GM12801 (cell line): ENCODE data around the gene IFITM2.

Source experiments
- TF ChIP-seq, protein P1 (sequence below): IDR thresholded peaks from one replicate; pipeline ENCODE4 v1.5.1; 2011; ENCODE audit warnings: control low read depth; ENCODE audit not compliant: insufficient read length; ENCODE audit errors: extremely low read depth

Gene IFITM2

GRCh38 chr11:298406-299065, 9.1 kb upstream of the IFITM2 start:
- TF ChIP-seq, protein P1, sequence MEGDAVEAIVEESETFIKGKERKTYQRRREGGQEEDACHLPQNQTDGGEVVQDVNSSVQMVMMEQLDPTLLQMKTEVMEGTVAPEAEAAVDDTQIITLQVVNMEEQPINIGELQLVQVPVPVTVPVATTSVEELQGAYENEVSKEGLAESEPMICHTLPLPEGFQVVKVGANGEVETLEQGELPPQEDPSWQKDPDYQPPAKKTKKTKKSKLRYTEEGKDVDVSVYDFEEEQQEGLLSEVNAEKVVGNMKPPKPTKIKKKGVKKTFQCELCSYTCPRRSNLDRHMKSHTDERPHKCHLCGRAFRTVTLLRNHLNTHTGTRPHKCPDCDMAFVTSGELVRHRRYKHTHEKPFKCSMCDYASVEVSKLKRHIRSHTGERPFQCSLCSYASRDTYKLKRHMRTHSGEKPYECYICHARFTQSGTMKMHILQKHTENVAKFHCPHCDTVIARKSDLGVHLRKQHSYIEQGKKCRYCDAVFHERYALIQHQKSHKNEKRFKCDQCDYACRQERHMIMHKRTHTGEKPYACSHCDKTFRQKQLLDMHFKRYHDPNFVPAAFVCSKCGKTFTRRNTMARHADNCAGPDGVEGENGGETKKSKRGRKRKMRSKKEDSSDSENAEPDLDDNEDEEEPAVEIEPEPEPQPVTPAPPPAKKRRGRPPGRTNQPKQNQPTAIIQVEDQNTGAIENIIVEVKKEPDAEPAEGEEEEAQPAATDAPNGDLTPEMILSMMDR, result no peak

DNA sequence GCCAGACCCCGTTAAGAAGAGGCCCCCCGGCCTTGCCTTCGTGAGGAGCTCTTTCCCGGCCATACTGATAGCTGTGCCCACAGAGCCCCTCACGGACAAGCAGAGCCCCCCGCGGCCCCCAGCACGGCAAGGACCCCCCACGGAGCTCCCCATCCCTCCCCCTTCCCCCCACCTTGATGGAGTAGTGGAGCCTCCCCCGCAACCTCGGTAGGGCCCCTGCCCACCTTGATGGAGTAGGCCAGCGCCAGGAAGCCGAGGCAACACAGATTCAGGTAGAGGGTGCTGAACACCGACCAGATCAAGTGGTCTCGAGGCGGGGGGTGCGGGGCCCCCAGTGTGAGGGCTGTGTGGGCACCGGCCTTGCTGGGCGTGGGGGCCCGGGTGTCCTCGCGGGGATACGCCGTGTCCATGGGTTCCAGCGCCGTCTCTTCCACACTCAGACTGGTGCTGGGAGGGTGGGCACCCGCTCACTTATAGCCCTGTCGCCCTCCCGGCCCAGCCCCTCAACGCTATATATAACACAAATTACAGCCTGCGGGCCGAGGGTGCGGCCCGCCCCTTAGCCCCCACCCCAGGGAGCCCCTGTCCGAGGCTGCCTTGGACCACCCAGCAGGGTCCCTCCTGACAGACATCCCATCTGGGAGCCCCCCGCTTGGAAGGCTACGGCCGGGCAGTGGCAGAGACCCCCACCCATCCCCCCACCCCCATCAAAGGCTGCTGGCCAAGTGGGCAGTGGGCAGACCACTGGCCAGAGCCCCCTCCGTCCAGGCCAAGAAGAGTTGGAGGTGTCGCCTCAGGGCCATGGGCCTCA, 8.3 kb upstream of the IFITM2 start, which contains the start of gene IFITM5:
TSS of gene IFITM5 (minus strand) at position 446 of the 811 bp plus-strand sequence. CDS start at position 410, 36 bp downstream.
- TF ChIP-seq, protein P1, result no peak

DNA sequence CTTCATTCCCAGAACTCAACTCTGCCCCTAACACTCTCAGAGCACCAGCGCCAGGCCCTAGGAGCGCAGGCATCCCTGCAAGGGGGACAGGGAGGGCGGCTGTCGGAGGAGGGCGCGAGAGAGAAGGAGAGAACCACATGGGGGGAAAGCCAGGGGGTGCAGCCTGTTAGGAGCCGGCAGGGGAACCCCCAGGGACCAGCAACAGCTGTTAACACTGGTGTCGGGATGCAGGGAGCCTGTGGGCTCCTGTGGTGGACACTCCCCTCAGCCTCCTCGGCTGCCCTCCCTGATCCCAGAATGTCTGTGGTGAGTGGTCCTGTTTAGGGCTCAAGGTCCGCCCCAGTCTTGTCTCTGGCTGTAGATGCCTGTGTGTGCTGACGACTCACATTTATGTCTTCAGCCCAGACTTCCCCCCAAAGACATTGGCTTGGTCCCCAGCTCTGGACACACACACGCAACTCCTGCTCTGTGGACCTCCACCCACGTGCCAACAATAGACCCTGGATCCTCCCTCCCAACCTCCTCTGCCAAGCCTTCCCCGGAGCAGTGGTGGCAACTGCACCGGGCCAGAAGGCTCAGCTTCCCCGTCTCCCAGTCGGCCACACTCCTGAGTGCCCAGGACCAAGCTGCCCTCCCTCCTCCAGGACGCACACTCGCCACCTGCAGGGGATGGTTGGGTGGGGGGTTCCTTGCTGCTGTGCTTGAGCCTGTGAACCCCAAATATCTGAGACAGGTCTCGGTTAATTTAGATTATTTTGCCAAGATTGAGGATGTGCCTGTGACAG, 7.5 kb upstream of the IFITM2 start:
- TF ChIP-seq, protein P1, result no peak

DNA sequence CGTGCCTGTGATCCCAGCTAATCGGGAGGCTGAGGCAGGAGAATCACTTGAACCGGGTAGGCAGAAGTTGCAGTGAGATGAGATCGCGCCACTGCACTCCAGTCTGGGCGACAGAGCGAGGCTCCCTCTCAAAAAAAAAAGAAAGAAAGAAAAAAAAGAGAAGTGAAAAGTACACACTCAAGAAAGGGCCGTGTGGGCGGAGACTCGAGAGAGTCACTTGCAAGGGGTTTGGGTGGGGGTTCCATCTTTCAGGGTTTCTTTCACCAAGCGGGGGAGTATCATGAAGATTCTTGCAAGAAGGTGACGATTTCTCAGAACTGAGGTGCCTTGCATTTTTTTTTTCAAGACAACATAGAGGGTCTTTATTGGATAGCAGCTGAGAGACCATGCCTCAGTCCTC, 4.3 kb upstream of the IFITM2 start:
- TF ChIP-seq, protein P1, result no peak

- TF ChIP-seq, protein P1, result no peak
Measured at GRCh38 chr11:304061-304506, 3.5 kb upstream of the IFITM2 start.

DNA sequence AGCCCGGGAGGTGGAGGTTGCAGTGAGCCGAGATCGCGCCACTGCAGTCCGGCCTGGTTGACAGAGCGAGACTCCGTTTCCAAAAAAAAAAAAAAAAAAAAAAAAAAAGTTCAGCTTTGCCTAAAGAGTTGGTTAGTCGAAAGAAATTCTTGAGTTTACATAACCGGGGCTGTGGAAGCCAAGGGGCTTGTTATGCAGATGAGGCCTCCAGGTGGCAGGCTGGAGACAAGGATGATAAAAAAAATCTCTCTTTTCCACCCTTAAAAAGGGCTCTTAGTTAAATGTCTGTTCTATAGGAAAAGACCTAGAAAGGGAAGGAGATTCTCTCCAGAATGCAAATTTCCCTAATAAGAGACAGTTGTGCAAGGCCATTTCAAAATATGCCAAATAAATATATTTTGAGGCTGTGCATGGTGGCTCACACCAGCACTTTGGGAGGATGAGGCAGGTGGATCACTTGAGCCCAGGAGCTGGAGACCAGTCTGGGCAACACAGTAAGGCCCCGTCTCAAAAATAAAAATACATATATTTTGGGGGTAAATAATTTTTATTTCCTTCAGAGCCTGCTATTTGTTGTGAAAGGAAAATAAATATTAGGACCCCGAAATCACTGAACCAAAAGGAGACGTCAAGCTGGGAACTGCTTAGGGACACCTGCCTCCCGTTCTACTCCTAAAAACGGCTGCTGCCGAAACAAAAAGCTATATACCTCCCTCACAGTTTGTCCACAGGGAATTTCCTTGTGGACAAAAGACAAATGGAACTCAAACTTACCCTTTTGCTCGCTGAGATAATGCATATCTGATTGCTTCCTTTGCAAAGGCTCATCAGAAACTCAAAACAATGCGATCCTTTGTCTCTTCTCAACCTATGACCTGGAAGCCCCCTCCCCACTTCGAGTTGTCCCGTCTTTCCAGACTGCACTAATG, 2.4 kb upstream of the IFITM2 start:
- TF ChIP-seq, protein P1, result no peak
